Measurements from ENCODE around the gene TXNRD3. TPM values are rescaled to one million over a fixed set of nuclear protein-coding genes. Genes with fewer than 3 reads are reported as not detected.

TXNRD3 gene
- total RNA-seq, 1 experiment from 2014 or later = 8.1 TPM

DNA sequence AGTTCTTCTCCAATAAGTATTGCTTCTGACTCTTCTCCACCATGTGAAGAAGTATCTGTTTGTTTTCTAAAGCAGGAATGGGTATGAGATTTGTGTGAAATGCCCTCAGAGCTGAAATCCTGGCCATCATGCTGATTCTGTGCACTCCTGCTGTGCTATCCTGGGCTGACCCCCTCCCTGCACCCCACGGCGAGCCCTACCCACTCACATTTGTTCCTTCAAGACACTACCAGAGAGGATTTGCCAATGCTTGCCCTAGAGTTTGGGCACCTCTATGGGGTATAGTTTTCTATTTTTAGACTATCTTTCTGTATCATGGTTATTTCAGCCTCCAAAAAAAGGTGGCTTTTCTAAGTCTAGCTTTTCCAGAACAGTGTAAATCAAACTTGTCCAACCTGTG lies 18.5 kb downstream of the TXNRD3 start:
- H2BK5ac ChIP-seq (ENCODE audit: insufficient read length, low read length) = no peak overlapping the region
- H2BK120ac ChIP-seq (ENCODE audit: low read depth, low read length, poor library complexity, severe bottlenecking) = no peak overlapping the region
- no peak overlapping the region for H3K4ac ChIP-seq (ENCODE audit: low read depth, low read length)
- H2BK12ac ChIP-seq (ENCODE audit: insufficient read length, low read depth, low read length) = no peak overlapping the region
- H3T11ph ChIP-seq (ENCODE audit: low read length) = no peak overlapping the region
- H3K9me3 ChIP-seq (ENCODE audit: control insufficient read depth, low read depth, low read length) = no peaks in the 10 kb centered on the region
- H3K18ac ChIP-seq (ENCODE audit: insufficient read length, low read depth, low read length) = no peak overlapping the region
- no peaks in the 10 kb centered on the region for H3K79me2 ChIP-seq (ENCODE audit: insufficient read depth, low read length)
- Mint-ChIP-seq H3K36me3 (ENCODE audit: insufficient read depth in 1 of 3, low read depth in 3 of 3) (0 out of 7 replicates have a peak, but pooled peaks cover 0 to 2% (median 0%) of the 10 kb centered on the region in 3 experiments), H3K4me1 (no peaks in the 10 kb centered on the region), H3K4me3 (no peak overlapping the region), H3K27ac (no peak overlapping the region), H3K9me3 (no peaks in the 10 kb centered on the region), H3K27me3 (ENCODE audit: low read depth) (no peaks in the 10 kb centered on the region)
- H3K56ac ChIP-seq (ENCODE audit: insufficient read length, low read depth, low read length) = no peak overlapping the region
- no peaks in the 10 kb centered on the region for H3K4me1 ChIP-seq (ENCODE audit: insufficient read depth, low read length)
- H3K9ac ChIP-seq (ENCODE audit: extremely low read depth, insufficient read length, low read length) = no peak overlapping the region
- no peak overlapping the region for H3K4me2 ChIP-seq (ENCODE audit: insufficient read depth, insufficient read length, low read length)
- H3K27ac ChIP-seq (ENCODE audit: insufficient read length, low read depth, low read length) = no peak overlapping the region
- H2AFZ ChIP-seq (ENCODE audit: low read length) = no peak overlapping the region
- no peak overlapping the region for H3K14ac ChIP-seq (ENCODE audit: insufficient read depth, low read length)
- no peak overlapping the region for H4K8ac ChIP-seq (replicated peaks; ENCODE audit: insufficient read length, low read depth, low read length)
- no peaks in the 10 kb centered on the region for H4K20me1 ChIP-seq (ENCODE audit: control insufficient read depth, insufficient read depth, insufficient read length)
- H2BK15ac ChIP-seq (ENCODE audit: low read depth, low read length) = no peak overlapping the region
- H2AK5ac ChIP-seq (ENCODE audit: insufficient read length, low read length) = no peak overlapping the region
- H4K91ac ChIP-seq (ENCODE audit: insufficient read length, low read depth, low read length) = no peak overlapping the region
- H3K23me2 ChIP-seq (ENCODE audit: insufficient read length, low read depth, low read length, poor library complexity, severe bottlenecking) = no peaks in the 10 kb centered on the region
- H4K5ac ChIP-seq (ENCODE audit: insufficient read length, low read depth, low read length) = no peak overlapping the region
- TF ChIP-seq, protein P1, sequence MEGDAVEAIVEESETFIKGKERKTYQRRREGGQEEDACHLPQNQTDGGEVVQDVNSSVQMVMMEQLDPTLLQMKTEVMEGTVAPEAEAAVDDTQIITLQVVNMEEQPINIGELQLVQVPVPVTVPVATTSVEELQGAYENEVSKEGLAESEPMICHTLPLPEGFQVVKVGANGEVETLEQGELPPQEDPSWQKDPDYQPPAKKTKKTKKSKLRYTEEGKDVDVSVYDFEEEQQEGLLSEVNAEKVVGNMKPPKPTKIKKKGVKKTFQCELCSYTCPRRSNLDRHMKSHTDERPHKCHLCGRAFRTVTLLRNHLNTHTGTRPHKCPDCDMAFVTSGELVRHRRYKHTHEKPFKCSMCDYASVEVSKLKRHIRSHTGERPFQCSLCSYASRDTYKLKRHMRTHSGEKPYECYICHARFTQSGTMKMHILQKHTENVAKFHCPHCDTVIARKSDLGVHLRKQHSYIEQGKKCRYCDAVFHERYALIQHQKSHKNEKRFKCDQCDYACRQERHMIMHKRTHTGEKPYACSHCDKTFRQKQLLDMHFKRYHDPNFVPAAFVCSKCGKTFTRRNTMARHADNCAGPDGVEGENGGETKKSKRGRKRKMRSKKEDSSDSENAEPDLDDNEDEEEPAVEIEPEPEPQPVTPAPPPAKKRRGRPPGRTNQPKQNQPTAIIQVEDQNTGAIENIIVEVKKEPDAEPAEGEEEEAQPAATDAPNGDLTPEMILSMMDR (conservative IDR thresholded peaks at IDR 0.05) = no peak
- H2BK20ac ChIP-seq (ENCODE audit: low read depth, low read length, poor library complexity, severe bottlenecking) = no peak overlapping the region
- no CpG with 5 or more reads among the region's 2 CpGs for WGBS (ENCODE audit: extremely low coverage, insufficient read length, low lambda C conversion rate)
- H3K79me1 ChIP-seq (ENCODE audit: insufficient read depth, low read depth, low read length, poor library complexity, severe bottlenecking) = no peaks in the 10 kb centered on the region
- H3K27me3 ChIP-seq (ENCODE audit: insufficient read depth, low read length) = no peaks in the 10 kb centered on the region
- no peak for DNase-seq
- H3K23ac ChIP-seq (ENCODE audit: insufficient read length, low read depth, low read length) = no peak overlapping the region

All from H9 (cell line).